Vagina (tissue), 2 donors: Measurements from ENCODE around the gene CR1L. TPM values are rescaled to one million over a fixed set of nuclear protein-coding genes. Genes with fewer than 3 reads are reported as not detected.
A peak's percentile ranks its signal among the peaks of the same experiment; 100 is the strongest.

ENCODE experiments used
- DNase-seq, 2 donors: peaks; one replicate each; pipeline ENCODE4 v3.0.0-alpha.2; 2017; ENCODE audit errors: extremely low spot score in 2 of 2
- H3K27ac ChIP-seq: fragments of 200-600 bp; sonication (generic); one replicate; pipeline ENCODE4 v1.5.1; 2019
- H3K27me3 ChIP-seq: fragments of 200-600 bp; sonication (generic); one replicate; pipeline ENCODE4 v1.5.1; 2019
- H3K36me3 ChIP-seq, 2 donors: fragments of 200-600 bp; sonication (generic); one replicate each; pipeline ENCODE4 v1.5.1; 2017 to 2019
- H3K4me1 ChIP-seq: fragments of 200-600 bp; sonication (generic); one replicate; pipeline ENCODE4 v1.5.1; 2019
- H3K4me3 ChIP-seq, 2 donors: fragments of 200-600 bp; sonication (generic); 1 replicate in 1 of 2; 2 replicates in 1 of 2; pipeline ENCODE4 v1.5.1; 2016 to 2019
- H3K9me3 ChIP-seq: fragments of 200-600 bp; sonication (generic); one replicate; pipeline ENCODE4 v1.5.1; 2019
- POLR2A ChIP-seq, 2 donors: fragments of 450-650 bp; IDR thresholded peaks; one replicate each; pipeline ENCODE4 v1.6.1; 2017; ENCODE audit warnings: antibody characterized with exemption in 2 of 2, mild to moderate bottlenecking in 2 of 2, moderate library complexity in 2 of 2
- POLR2AphosphoS5 ChIP-seq, 2 donors: sonication (generic); formaldehyde crosslinking; IDR thresholded peaks; one replicate each; pipeline ENCODE4 v1.9.0; 2017; ENCODE audit warnings: antibody characterized with exemption in 2 of 2, mild to moderate bottlenecking in 2 of 2, low read depth in 1 of 2; ENCODE audit not compliant: insufficient read depth in 1 of 2
- intact Hi-C: fragments of 100-400 bp; cut with DNase I; formaldehyde crosslinking; loops from one replicate; pipeline ENCODE4 v1.15.1; 2023
- total RNA-seq: library from RNA; depleted of rRNA; stranded (reverse); fragments of >200 nt; gene quantifications from one replicate; pipeline ENCODE4 v1.2.3, GENCODE V29; 2016
- TF ChIP-seq, protein P1 (sequence below), 3 experiments: fragments of 450-650 bp in 2 of 3; fragments of 200-600 bp in 1 of 3; sonication (generic) in 1 of 3; IDR thresholded peaks; one replicate each; pipeline ENCODE4 v1.5.1; 2017 to 2019; ENCODE audit warnings: antibody characterized with exemption in 3 of 3, mild to moderate bottlenecking in 2 of 3, moderate library complexity in 2 of 3

CR1L gene
- total RNA-seq, 1 donor from 2014 or later = not detected

- no peaks in the 10 kb centered on the region for H3K36me3 ChIP-seq
- H3K27ac ChIP-seq = no peak overlapping the region
- peaks cover 13% of the 10 kb centered on the region for H3K4me1 ChIP-seq
- TF ChIP-seq, protein P1, sequence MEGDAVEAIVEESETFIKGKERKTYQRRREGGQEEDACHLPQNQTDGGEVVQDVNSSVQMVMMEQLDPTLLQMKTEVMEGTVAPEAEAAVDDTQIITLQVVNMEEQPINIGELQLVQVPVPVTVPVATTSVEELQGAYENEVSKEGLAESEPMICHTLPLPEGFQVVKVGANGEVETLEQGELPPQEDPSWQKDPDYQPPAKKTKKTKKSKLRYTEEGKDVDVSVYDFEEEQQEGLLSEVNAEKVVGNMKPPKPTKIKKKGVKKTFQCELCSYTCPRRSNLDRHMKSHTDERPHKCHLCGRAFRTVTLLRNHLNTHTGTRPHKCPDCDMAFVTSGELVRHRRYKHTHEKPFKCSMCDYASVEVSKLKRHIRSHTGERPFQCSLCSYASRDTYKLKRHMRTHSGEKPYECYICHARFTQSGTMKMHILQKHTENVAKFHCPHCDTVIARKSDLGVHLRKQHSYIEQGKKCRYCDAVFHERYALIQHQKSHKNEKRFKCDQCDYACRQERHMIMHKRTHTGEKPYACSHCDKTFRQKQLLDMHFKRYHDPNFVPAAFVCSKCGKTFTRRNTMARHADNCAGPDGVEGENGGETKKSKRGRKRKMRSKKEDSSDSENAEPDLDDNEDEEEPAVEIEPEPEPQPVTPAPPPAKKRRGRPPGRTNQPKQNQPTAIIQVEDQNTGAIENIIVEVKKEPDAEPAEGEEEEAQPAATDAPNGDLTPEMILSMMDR (IDR thresholded peaks at IDR 0.05) = no peak
- TF ChIP-seq POLR2AphosphoS5 (IDR thresholded peaks at IDR 0.05; ENCODE audit: insufficient read depth in 1 of 2, low read depth in 1 of 2) = no peak
- TF ChIP-seq POLR2A (IDR thresholded peaks at IDR 0.05) = no peak
- peak overlapping the region; percentile 43 to 49 for H3K4me3 ChIP-seq
- intact Hi-C loops = no loop called here
- H3K9me3 ChIP-seq = no peaks in the 10 kb centered on the region
- DNase-seq = no peak
- H3K27me3 ChIP-seq = no peaks in the 10 kb centered on the region
These were observed 624 bp upstream of the CR1L start for GRCh38 chr1:207644166-207644851.

DNA sequence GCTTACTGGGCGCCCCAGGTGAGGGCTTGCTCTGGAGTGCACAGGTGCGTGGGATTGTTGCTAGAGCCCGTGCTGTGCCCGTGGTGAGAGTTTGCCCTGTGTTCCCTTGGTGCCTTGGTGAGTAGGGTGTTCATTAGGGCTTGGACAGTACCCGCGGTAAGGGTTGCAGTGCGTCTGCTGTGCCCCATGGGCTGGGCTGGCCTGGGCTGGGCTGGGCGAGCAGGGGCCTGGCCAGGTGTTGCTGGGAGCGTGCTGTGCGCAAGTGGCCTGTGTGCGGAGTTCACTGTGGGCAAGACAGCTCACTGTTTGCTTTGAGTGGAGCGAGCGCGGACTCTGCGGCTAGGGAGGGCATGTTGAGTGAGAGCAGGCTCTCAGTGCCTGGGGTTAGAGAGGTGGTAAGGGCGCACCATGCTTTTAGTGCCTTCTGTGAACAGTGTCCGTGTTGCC is 725 bp downstream of the CR1L start:
- peak overlapping the region; percentile 43 to 49 for H3K4me3 ChIP-seq
- intact Hi-C loops = no loop called here

GRCh38 chr1:207646171-207646570 is 1.2 kb downstream of the CR1L start:
- Histone ChIP-seq H3K4me3 (no peak overlapping the region), H3K4me1 (peaks cover 13% of the 10 kb centered on the region), H3K9me3 (no peaks in the 10 kb centered on the region), H3K27me3 (no peaks in the 10 kb centered on the region), H3K27ac (no peak overlapping the region), H3K36me3 (no peaks in the 10 kb centered on the region)
- intact Hi-C loops = no loop called here
- TF ChIP-seq POLR2AphosphoS5 (IDR thresholded peaks at IDR 0.05; ENCODE audit: insufficient read depth in 1 of 2, low read depth in 1 of 2) = no peak
- no peak for TF ChIP-seq POLR2A (IDR thresholded peaks at IDR 0.05)
- DNase-seq = no peak

More for the DNA sequence above, 725 bp downstream of the CR1L start:
- no peak for DNase-seq
- TF ChIP-seq POLR2AphosphoS5 (IDR thresholded peaks at IDR 0.05; ENCODE audit: insufficient read depth in 1 of 2, low read depth in 1 of 2) (no peak), POLR2A (IDR thresholded peaks at IDR 0.05) (no peak)
- TF ChIP-seq, protein P1 (IDR thresholded peaks at IDR 0.05) = no peak
- Histone ChIP-seq H3K27me3 (no peaks in the 10 kb centered on the region), H3K36me3 (no peaks in the 10 kb centered on the region), H3K4me1 (peaks cover 13% of the 10 kb centered on the region), H3K9me3 (no peaks in the 10 kb centered on the region), H3K27ac (no peak overlapping the region)

DNA sequence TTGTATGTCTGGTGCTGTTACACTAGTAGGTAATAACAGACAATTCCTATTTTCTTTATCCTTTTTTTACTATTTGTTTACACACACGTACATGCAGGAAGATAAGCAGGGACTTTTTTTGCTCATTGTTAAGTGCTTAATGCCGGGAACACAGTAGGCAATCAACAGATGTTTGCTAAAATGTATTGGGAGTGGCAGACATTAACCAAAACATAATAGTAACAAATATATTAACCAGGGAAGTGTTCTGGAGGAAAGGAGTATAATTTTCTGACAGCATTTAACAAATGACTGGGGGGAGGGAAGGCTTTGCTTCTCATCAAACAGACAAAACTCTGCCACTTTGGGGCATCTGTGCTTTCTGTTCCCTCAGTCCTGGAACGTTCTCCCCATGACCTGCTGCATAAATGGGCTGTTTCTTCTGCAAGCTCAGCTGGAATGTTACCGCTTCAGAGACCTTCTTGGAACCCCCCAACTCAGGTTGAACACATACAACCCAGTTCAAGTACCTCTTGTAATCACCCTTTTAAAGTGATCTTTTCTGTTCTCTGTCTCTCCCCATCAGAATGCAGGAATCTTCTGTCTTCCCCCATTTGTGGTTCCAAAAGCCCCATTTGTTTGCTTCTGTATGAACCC is 2.1 kb downstream of the CR1L start:
- TF ChIP-seq POLR2AphosphoS5 (IDR thresholded peaks at IDR 0.05; ENCODE audit: insufficient read depth in 1 of 2, low read depth in 1 of 2) (no peak), POLR2A (IDR thresholded peaks at IDR 0.05) (no peak)
- TF ChIP-seq, protein P1 (IDR thresholded peaks at IDR 0.05) = no peak
- Histone ChIP-seq H3K9me3 (no peaks in the 10 kb centered on the region), H3K27ac (no peak overlapping the region), H3K4me3 (no peak overlapping the region), H3K27me3 (no peaks in the 10 kb centered on the region), H3K4me1 (peaks cover 13% of the 10 kb centered on the region), H3K36me3 (no peaks in the 10 kb centered on the region)
- no peak for DNase-seq
- intact Hi-C loops = no loop called here

- intact Hi-C loops = no loop called here
- no peaks in the 10 kb centered on the region for H3K36me3 ChIP-seq
- no peak for DNase-seq
- no peaks in the 10 kb centered on the region for H3K9me3 ChIP-seq
- H3K27me3 ChIP-seq = no peaks in the 10 kb centered on the region
- no peak overlapping the region for H3K4me3 ChIP-seq
- peaks cover 13% of the 10 kb centered on the region for H3K4me1 ChIP-seq
- H3K27ac ChIP-seq = no peak overlapping the region
- no peak for TF ChIP-seq POLR2AphosphoS5 (IDR thresholded peaks at IDR 0.05; ENCODE audit: insufficient read depth in 1 of 2, low read depth in 1 of 2)
- no peak for TF ChIP-seq POLR2A (IDR thresholded peaks at IDR 0.05)
- TF ChIP-seq, protein P1 (IDR thresholded peaks at IDR 0.05) = no peak
These were observed 2.9 kb downstream of the CR1L start for GRCh38 chr1:207647671-207648333.
